ENCODE data around the gene ARFGEF3. TPM values are rescaled to one million over a fixed set of nuclear protein-coding genes. Genes with fewer than 3 reads are reported as not detected.

Gene ARFGEF3
- total and polyA plus RNA-seq, 2 experiments from 2014 or later = 5.8 to 24.6 TPM

DNA sequence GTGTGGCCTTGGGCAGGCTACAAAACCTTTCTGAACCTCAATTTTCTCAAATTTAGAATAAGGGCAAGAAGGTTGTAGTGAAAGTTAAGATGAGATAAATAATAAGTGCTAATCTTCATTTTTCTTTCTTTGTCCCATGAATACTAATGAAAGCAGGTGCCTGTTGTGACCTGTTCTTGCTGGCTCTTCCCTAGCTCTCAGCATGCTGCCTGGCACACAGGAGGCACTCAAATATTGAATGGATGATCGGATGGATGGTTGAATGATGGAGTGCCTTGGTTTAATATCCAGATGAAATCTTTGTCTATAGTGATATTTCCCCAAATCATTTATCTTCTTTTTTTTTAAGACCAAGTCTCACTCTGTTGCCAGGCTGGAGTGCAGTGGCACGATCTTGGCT, 41.6 kb downstream of the ARFGEF3 start (continued):
- TF ChIP-seq, protein P1, sequence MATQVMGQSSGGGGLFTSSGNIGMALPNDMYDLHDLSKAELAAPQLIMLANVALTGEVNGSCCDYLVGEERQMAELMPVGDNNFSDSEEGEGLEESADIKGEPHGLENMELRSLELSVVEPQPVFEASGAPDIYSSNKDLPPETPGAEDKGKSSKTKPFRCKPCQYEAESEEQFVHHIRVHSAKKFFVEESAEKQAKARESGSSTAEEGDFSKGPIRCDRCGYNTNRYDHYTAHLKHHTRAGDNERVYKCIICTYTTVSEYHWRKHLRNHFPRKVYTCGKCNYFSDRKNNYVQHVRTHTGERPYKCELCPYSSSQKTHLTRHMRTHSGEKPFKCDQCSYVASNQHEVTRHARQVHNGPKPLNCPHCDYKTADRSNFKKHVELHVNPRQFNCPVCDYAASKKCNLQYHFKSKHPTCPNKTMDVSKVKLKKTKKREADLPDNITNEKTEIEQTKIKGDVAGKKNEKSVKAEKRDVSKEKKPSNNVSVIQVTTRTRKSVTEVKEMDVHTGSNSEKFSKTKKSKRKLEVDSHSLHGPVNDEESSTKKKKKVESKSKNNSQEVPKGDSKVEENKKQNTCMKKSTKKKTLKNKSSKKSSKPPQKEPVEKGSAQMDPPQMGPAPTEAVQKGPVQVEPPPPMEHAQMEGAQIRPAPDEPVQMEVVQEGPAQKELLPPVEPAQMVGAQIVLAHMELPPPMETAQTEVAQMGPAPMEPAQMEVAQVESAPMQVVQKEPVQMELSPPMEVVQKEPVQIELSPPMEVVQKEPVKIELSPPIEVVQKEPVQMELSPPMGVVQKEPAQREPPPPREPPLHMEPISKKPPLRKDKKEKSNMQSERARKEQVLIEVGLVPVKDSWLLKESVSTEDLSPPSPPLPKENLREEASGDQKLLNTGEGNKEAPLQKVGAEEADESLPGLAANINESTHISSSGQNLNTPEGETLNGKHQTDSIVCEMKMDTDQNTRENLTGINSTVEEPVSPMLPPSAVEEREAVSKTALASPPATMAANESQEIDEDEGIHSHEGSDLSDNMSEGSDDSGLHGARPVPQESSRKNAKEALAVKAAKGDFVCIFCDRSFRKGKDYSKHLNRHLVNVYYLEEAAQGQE (IDR thresholded peaks at IDR 0.05; ENCODE audit: unreplicated experiment) = no peak
- TF ChIP-seq NANOG (IDR thresholded peaks at IDR 0.05; ENCODE audit: borderline replicate concordance) (no peak), CREB1 (CRISPR knock-in tag; IDR thresholded peaks at IDR 0.05; ENCODE audit: low read depth) (no peak), JUNB (IDR thresholded peaks at IDR 0.05; ENCODE audit: unreplicated experiment) (no peak), POLR2AphosphoS5 (IDR thresholded peaks at IDR 0.05; ENCODE audit: low read depth) (no peak), ZNF331 (CRISPR knock-in tag; IDR thresholded peaks at IDR 0.05; ENCODE audit: low read depth) (no peak), EZH2phosphoT487 (IDR thresholded peaks at IDR 0.05; ENCODE audit: unreplicated experiment) (no peak), STAT1 (IDR thresholded peaks at IDR 0.05; ENCODE audit: unreplicated experiment) (no peak)
- TF ChIP-seq, protein P2, sequence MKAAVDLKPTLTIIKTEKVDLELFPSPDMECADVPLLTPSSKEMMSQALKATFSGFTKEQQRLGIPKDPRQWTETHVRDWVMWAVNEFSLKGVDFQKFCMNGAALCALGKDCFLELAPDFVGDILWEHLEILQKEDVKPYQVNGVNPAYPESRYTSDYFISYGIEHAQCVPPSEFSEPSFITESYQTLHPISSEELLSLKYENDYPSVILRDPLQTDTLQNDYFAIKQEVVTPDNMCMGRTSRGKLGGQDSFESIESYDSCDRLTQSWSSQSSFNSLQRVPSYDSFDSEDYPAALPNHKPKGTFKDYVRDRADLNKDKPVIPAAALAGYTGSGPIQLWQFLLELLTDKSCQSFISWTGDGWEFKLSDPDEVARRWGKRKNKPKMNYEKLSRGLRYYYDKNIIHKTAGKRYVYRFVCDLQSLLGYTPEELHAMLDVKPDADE (IDR thresholded peaks at IDR 0.05) = no peak
- TF ChIP-seq, protein P3, sequence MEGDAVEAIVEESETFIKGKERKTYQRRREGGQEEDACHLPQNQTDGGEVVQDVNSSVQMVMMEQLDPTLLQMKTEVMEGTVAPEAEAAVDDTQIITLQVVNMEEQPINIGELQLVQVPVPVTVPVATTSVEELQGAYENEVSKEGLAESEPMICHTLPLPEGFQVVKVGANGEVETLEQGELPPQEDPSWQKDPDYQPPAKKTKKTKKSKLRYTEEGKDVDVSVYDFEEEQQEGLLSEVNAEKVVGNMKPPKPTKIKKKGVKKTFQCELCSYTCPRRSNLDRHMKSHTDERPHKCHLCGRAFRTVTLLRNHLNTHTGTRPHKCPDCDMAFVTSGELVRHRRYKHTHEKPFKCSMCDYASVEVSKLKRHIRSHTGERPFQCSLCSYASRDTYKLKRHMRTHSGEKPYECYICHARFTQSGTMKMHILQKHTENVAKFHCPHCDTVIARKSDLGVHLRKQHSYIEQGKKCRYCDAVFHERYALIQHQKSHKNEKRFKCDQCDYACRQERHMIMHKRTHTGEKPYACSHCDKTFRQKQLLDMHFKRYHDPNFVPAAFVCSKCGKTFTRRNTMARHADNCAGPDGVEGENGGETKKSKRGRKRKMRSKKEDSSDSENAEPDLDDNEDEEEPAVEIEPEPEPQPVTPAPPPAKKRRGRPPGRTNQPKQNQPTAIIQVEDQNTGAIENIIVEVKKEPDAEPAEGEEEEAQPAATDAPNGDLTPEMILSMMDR (conservative IDR thresholded peaks at IDR 0.05; ENCODE audit: low read depth in 2 of 2) = no peak

DNA sequence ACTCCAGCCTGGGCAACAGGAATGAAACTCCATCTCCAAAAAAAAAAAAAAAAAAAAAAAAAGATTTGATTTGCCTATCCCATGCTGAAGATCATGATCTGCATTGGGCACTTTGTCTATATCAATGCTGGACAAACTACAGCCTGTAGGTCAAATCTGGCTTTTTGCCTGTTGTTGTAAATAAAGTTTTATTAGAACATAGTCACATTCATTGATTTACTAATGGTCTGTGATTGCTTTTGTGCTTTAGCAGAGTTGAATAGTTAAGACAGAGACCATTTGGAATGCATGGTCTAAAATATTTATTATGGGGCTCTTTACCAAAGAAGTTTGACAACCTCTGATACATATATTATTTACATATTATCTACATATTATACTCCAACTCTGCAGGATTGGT, 42.6 kb downstream of the ARFGEF3 start:
- Mint-ChIP-seq H3K36me3 (ENCODE audit: low read depth) (peaks cover 15% of the 10 kb centered on the region), H3K27ac (no peak overlapping the region), H3K27me3 (ENCODE audit: insufficient read depth, low read depth, poor library complexity) (peaks cover 6% of the 10 kb centered on the region), H3K4me1 (peaks cover 22% of the 10 kb centered on the region), H3K9me3 (peaks cover 13% of the 10 kb centered on the region; the same call in 2 of the 3 replicates), H3K4me3 (no peak overlapping the region)
- TF ChIP-seq EZH2 (IDR thresholded peaks at IDR 0.05; ENCODE audit: low read depth, unreplicated experiment) (no peak), STAT1 (IDR thresholded peaks at IDR 0.05; ENCODE audit: unreplicated experiment) (no peak), ZNF331 (CRISPR knock-in tag; IDR thresholded peaks at IDR 0.05; ENCODE audit: low read depth) (no peak), JUNB (IDR thresholded peaks at IDR 0.05; ENCODE audit: unreplicated experiment) (no peak), POLR2AphosphoS5 (IDR thresholded peaks at IDR 0.05; ENCODE audit: low read depth) (no peak), EZH2phosphoT487 (IDR thresholded peaks at IDR 0.05; ENCODE audit: unreplicated experiment) (no peak)
- TF ChIP-seq, protein P1 (IDR thresholded peaks at IDR 0.05; ENCODE audit: unreplicated experiment) = no peak
- TF ChIP-seq, protein P2 (IDR thresholded peaks at IDR 0.05) = no peak
- TF ChIP-seq, protein P3 (conservative IDR thresholded peaks at IDR 0.05; ENCODE audit: low read depth in 2 of 2) = no peak
- no peak for DNase-seq (ENCODE audit: low spot score)
- H3K4me1 ChIP-seq (ENCODE audit: insufficient read depth) = no peaks in the 10 kb centered on the region
- no peak overlapping the region for H3K4me3 ChIP-seq
- no peaks in the 10 kb centered on the region for H3K9me2 ChIP-seq (ENCODE audit: insufficient read depth)
- no peak overlapping the region for H3K4me2 ChIP-seq
- no peaks in the 10 kb centered on the region for H3K79me2 ChIP-seq (replicated peaks; ENCODE audit: insufficient read depth)
- no peaks in the 10 kb centered on the region for H3K36me3 ChIP-seq (ENCODE audit: insufficient read depth)
- H3F3A ChIP-seq (replicated peaks; ENCODE audit: low read depth) = no peaks in the 10 kb centered on the region
- H3K27ac ChIP-seq (ENCODE audit: low read depth) = no peak overlapping the region
- H2AFZ ChIP-seq = no peak overlapping the region
- no peaks in the 10 kb centered on the region for H3K27me3 ChIP-seq (ENCODE audit: insufficient read depth)
- H4K20me1 ChIP-seq (replicated peaks; ENCODE audit: insufficient read depth) = no peaks in the 10 kb centered on the region
- no peak for ATAC-seq
